Peyer's patch (tissue), 4 donors: Measurements from ENCODE around the gene ELFN2. TPM values are rescaled to one million over a fixed set of nuclear protein-coding genes. Genes with fewer than 3 reads are reported as not detected.
"Not testable (repeated sequence)": the region's sequence is repeated elsewhere in the genome, so short reads cannot be mapped to it uniquely, and the experiment has no call there.

ENCODE experiments used
- DNase-seq, 3 donors: peaks; one replicate each; pipeline ENCODE4 v3.0.0-alpha.2; 2017 to 2019
- H3K27ac ChIP-seq, 4 donors: fragments of 200-600 bp; sonication (generic); one replicate each; pipeline ENCODE4 v1.5.1; 2016 to 2019
- H3K27me3 ChIP-seq, 2 donors: fragments of 200-600 bp; sonication (generic); one replicate each; pipeline ENCODE4 v1.5.1; 2019
- H3K36me3 ChIP-seq, 3 donors: fragments of 200-600 bp; sonication (generic); one replicate each; pipeline ENCODE4 v1.5.1; 2016 to 2019
- H3K4me1 ChIP-seq, 4 donors: fragments of 200-600 bp; sonication (generic); one replicate each; pipeline ENCODE4 v1.5.1; 2016 to 2019
- H3K4me3 ChIP-seq, 4 donors: fragments of 200-600 bp; sonication (generic); 1 replicate in 3 of 4; 2 replicates in 1 of 4; pipeline ENCODE4 v1.5.1; 2016 to 2019; ENCODE audit warnings: mild to moderate bottlenecking in 1 of 4
- H3K9me3 ChIP-seq, 4 donors: fragments of 200-600 bp; sonication (generic); one replicate each; pipeline ENCODE4 v1.5.1; 2016 to 2019; ENCODE audit warnings: mild to moderate bottlenecking in 1 of 4
- CTCF ChIP-seq, 6 experiments: fragments of 450-650 bp in 4 of 6; fragments of 200-600 bp in 2 of 6; sonication (generic) in 1 of 6; IDR thresholded peaks; one replicate each; pipeline ENCODE4 v1.5.1; 2017 to 2019; ENCODE audit warnings: antibody characterized with exemption in 6 of 6, mild to moderate bottlenecking in 3 of 6, moderate library complexity in 1 of 6
- POLR2A ChIP-seq, 2 donors: fragments of 450-650 bp; IDR thresholded peaks; one replicate each; pipeline ENCODE4 v1.5.1; 2017; ENCODE audit warnings: antibody characterized with exemption in 2 of 2, mild to moderate bottlenecking in 2 of 2, moderate library complexity in 2 of 2
- total RNA-seq, 4 donors: library from RNA; depleted of rRNA; stranded (reverse); fragments of >200 nt; gene quantifications; one replicate each; pipeline ENCODE4 v1.1.0, GENCODE V29; 2016

ELFN2 gene
- total RNA-seq, 4 donors from 2014 or later, result under 0.01 TPM; not detected in 3

DNA sequence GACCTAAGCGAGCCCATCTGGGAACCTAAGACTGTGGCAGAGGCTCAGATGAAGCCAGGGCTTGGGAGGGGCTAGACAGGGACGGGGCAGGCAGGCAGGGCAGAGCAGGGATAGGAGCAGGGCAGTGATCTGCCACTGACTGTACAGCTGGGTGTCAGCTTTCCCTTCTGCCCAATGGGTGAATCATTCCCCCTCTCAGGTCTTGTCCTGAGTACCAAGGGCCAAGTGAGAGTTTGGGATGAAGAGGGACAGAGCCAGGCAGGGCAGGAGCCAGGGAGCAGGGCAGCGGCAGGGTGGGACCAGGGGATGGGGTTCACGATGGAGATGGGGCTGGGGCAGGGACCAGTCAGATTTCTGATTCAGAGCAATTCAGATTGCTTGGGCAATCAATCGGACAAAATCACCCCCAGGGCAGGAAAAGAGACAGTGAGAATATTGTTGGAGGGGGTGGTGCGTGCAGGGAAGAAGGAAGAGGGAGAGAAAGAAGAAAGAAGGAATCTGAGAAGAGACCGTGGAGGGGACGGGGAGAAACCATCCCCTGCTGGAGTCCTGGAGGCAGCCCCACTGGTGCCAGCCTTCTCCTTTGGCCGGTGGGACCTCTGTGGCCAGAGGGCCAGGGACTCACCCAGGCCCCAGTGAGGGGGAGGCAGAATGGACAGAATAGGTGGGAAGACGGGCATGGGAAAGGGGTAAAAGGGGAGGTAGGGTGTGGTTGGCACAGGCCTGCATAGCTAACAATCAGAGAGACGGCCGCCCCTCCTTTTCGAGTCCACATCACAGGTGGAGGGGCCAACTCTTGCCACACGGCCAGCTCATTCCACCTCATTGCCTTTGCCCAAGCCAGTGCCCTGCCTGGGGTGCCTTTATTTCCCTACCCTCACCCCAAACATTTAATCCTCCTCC is 97.8 kb downstream of the ELFN2 start:
- Histone ChIP-seq H3K27me3 (peaks cover 0 to 18% of the 10 kb centered on the region in 2 donors), H3K9me3 (no peaks in the 10 kb centered on the region), H3K4me3 (no peak overlapping the region), H3K27ac (no peak overlapping the region), H3K36me3 (no peaks in the 10 kb centered on the region), H3K4me1 (peaks cover 0 to 33% (median 2%) of the 10 kb centered on the region in 4 donors)
- no peak for TF ChIP-seq POLR2A (IDR thresholded peaks at IDR 0.05)
- TF ChIP-seq CTCF (IDR thresholded peaks at IDR 0.05), result no peak
- no peak for DNase-seq

DNA sequence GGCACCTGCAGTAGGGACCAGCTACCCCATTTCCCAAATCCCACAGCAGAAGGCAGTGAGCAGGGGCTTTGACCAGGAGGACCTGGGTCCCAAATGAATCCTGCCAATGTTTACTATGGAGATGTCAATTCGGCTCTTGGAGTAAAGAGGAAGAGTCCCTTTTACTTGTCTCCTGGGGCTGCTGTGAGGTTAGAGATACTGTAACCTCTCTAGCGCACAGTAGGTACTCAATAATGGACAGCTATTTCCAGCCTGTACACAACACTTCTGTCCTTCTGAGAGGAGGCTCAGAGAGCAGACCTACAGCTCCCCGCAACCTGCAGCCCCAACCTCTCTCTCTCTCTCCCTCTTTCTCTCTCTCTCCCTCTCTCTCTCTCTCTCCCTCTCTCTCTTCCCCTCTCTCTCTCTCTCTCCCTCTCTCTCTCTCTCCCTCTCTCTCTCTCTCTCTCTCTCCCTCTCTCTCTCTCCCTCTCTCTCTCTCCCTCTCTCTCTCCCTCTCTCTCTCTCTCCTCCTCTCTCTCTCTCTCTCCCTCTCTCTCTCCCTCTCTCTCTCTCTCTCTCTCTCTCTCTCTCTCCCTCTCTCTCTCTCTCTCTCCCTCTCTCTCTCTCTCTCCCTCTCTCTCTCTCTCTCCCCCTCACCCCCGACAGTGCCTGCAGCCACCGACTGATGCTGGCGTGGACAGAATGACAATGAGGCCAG is 98.6 kb downstream of the ELFN2 start:
- peaks cover 0 to 40% (median 1%) of the 10 kb centered on the region in 4 donors for H3K4me1 ChIP-seq
- not testable (repeated sequence) for H3K9me3 ChIP-seq, H3K27ac ChIP-seq, H3K4me3 ChIP-seq, DNase-seq, H3K36me3 ChIP-seq
- peaks cover 0 to 19% of the 10 kb centered on the region in 2 donors for H3K27me3 ChIP-seq

GRCh38 chr22:37328017-37328416 is 99.3 kb downstream of the ELFN2 start:
- H3K27me3 ChIP-seq, result peaks cover 0 to 19% of the 10 kb centered on the region in 2 donors
- no peaks in the 10 kb centered on the region for H3K9me3 ChIP-seq
- TF ChIP-seq CTCF (IDR thresholded peaks at IDR 0.05) (no peak), POLR2A (IDR thresholded peaks at IDR 0.05) (no peak)
- no peaks in the 10 kb centered on the region for H3K36me3 ChIP-seq
- no peak for DNase-seq
- H3K4me3 ChIP-seq, result no peak overlapping the region
- no peak overlapping the region for H3K27ac ChIP-seq
- H3K4me1 ChIP-seq, result peaks cover 0 to 40% (median 1%) of the 10 kb centered on the region in 4 donors

DNA sequence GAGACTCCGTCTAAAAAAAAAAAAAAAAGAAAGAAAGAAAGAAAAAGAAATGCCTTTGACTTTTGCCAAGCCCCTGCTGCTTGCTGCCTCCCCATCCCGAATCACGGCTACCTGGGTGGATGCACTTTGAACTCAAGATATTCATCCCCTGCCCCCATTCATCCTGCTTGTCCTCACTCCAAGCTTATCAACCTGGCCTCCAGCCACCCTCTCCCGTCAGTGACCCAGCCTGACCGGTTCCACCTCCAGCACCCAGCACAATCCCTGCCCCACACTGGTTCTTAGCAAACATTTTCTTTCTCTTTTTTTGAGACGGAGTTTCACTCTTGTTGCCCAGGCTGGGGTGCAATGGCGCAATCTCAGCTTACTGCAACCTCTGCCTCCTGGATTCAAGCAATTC is 100.6 kb downstream of the ELFN2 start:
- TF ChIP-seq CTCF (IDR thresholded peaks at IDR 0.05), result no peak
- no peak for TF ChIP-seq POLR2A (IDR thresholded peaks at IDR 0.05)
- Histone ChIP-seq H3K36me3 (no peaks in the 10 kb centered on the region), H3K4me1 (peaks cover 0 to 41% (median 1%) of the 10 kb centered on the region in 4 donors), H3K27me3 (peaks cover 0 to 13% of the 10 kb centered on the region in 2 donors), H3K9me3 (no peaks in the 10 kb centered on the region), H3K27ac (peak overlapping the region in 2 of 4 donors; percentile 47 to 53), H3K4me3 (no peak overlapping the region)
- DNase-seq, result peak in 2 of 3 donors; percentile 78 to 83

GRCh38 chr22:37325039-37325395 is 102.3 kb downstream of the ELFN2 start:
- Histone ChIP-seq H3K4me3 (peak overlapping the region in 2 of 4 donors; percentile 41 to 42), H3K27me3 (peaks cover 0 to 13% of the 10 kb centered on the region in 2 donors), H3K27ac (peak overlapping the region in 2 of 4 donors; percentile 64 to 82), H3K4me1 (peaks cover 0 to 36% (median 1%) of the 10 kb centered on the region in 4 donors), H3K36me3 (no peaks in the 10 kb centered on the region), H3K9me3 (no peaks in the 10 kb centered on the region)
- DNase-seq, result no peak
- no peak for TF ChIP-seq POLR2A (IDR thresholded peaks at IDR 0.05)
- TF ChIP-seq CTCF (IDR thresholded peaks at IDR 0.05), result no peak
